ENCODE measurements around the gene ACOT12. TPM values are rescaled to one million over a fixed set of nuclear protein-coding genes. Genes with fewer than 3 reads are reported as not detected.

ACOT12 gene
- total and polyA plus RNA-seq, 2 of the 13 experiments (the other 11 are each of a cell fraction or from before 2014, with no cell fraction given) = not detected

- TF ChIP-seq, protein P1, sequence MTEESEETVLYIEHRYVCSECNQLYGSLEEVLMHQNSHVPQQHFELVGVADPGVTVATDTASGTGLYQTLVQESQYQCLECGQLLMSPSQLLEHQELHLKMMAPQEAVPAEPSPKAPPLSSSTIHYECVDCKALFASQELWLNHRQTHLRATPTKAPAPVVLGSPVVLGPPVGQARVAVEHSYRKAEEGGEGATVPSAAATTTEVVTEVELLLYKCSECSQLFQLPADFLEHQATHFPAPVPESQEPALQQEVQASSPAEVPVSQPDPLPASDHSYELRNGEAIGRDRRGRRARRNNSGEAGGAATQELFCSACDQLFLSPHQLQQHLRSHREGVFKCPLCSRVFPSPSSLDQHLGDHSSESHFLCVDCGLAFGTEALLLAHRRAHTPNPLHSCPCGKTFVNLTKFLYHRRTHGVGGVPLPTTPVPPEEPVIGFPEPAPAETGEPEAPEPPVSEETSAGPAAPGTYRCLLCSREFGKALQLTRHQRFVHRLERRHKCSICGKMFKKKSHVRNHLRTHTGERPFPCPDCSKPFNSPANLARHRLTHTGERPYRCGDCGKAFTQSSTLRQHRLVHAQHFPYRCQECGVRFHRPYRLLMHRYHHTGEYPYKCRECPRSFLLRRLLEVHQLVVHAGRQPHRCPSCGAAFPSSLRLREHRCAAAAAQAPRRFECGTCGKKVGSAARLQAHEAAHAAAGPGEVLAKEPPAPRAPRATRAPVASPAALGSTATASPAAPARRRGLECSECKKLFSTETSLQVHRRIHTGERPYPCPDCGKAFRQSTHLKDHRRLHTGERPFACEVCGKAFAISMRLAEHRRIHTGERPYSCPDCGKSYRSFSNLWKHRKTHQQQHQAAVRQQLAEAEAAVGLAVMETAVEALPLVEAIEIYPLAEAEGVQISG (CRISPR knock-in tag; IDR thresholded peaks at IDR 0.05) = no peak
- TF ChIP-seq CBX5 (CRISPR knock-in tag; IDR thresholded peaks at IDR 0.05; ENCODE audit: borderline replicate concordance) (no peak), SMARCC2 (IDR thresholded peaks at IDR 0.05) (no peak), WIZ (CRISPR knock-in tag; IDR thresholded peaks at IDR 0.05) (no peak), MEF2D (CRISPR knock-in tag; IDR thresholded peaks at IDR 0.05) (0 out of 2 replicates have a peak, but pooled peaks have one; percentile 57), TP53 (CRISPR knock-in tag; conservative IDR thresholded peaks at IDR 0.05) (no peak), CHD2 (IDR thresholded peaks at IDR 0.05; ENCODE audit: low read depth, low read length) (no peak), RFXANK (CRISPR knock-in tag; IDR thresholded peaks at IDR 0.05) (no peak), HNF4G (IDR thresholded peaks at IDR 0.05; ENCODE audit: borderline replicate concordance, low read depth, low read length) (0 out of 2 replicates have a peak, but pooled peaks have one; percentile 23), HNF4G (CRISPR knock-in tag; IDR thresholded peaks at IDR 0.05; ENCODE audit: borderline replicate concordance, low read depth) (no peak), ARNT (IDR thresholded peaks at IDR 0.05) (no peak), CEBPB (IDR thresholded peaks at IDR 0.05; ENCODE audit: borderline replicate concordance, low read depth, low read length) (no peak), MED1 (CRISPR knock-in tag; IDR thresholded peaks at IDR 0.05) (peak; percentile 62; the same call in 1 of the 2 replicates), ZFP36L1 (CRISPR knock-in tag; IDR thresholded peaks at IDR 0.05) (no peak), CREB1 (IDR thresholded peaks at IDR 0.05) (no peak), CREB1 (CRISPR knock-in tag; IDR thresholded peaks at IDR 0.05) (0 out of 2 replicates have a peak, but pooled peaks have one; percentile 9), FOXC1 (CRISPR knock-in tag; IDR thresholded peaks at IDR 0.05; ENCODE audit: borderline replicate concordance) (0 out of 2 replicates have a peak, but pooled peaks have one; percentile 0), FOXA3 (CRISPR knock-in tag; IDR thresholded peaks at IDR 0.05) (peak; percentile 57; the same call in 1 of the 2 replicates), FOXM1 (CRISPR knock-in tag; IDR thresholded peaks at IDR 0.05) (no peak), ZNF33B (CRISPR knock-in tag; IDR thresholded peaks at IDR 0.05) (no peak), SOX6 (IDR thresholded peaks at IDR 0.05) (no peak), SOX6 (CRISPR knock-in tag; IDR thresholded peaks at IDR 0.05) (0 out of 2 replicates have a peak, but pooled peaks have one; percentile 13)
- TF ChIP-seq, protein P2, sequence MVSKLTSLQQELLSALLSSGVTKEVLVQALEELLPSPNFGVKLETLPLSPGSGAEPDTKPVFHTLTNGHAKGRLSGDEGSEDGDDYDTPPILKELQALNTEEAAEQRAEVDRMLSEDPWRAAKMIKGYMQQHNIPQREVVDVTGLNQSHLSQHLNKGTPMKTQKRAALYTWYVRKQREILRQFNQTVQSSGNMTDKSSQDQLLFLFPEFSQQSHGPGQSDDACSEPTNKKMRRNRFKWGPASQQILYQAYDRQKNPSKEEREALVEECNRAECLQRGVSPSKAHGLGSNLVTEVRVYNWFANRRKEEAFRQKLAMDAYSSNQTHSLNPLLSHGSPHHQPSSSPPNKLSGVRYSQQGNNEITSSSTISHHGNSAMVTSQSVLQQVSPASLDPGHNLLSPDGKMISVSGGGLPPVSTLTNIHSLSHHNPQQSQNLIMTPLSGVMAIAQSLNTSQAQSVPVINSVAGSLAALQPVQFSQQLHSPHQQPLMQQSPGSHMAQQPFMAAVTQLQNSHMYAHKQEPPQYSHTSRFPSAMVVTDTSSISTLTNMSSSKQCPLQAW (CRISPR knock-in tag; IDR thresholded peaks at IDR 0.05) = peak; percentile 49; the same call in 1 of the 2 replicates
- TF ChIP-seq, protein P3, sequence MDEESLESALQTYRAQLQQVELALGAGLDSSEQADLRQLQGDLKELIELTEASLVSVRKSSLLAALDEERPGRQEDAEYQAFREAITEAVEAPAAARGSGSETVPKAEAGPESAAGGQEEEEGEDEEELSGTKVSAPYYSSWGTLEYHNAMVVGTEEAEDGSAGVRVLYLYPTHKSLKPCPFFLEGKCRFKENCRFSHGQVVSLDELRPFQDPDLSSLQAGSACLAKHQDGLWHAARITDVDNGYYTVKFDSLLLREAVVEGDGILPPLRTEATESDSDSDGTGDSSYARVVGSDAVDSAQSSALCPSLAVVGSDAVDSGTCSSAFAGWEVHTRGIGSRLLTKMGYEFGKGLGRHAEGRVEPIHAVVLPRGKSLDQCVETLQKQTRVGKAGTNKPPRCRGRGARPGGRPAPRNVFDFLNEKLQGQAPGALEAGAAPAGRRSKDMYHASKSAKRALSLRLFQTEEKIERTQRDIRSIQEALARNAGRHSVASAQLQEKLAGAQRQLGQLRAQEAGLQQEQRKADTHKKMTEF (CRISPR knock-in tag; IDR thresholded peaks at IDR 0.05) = no peak
- TF ChIP-seq, protein P4, sequence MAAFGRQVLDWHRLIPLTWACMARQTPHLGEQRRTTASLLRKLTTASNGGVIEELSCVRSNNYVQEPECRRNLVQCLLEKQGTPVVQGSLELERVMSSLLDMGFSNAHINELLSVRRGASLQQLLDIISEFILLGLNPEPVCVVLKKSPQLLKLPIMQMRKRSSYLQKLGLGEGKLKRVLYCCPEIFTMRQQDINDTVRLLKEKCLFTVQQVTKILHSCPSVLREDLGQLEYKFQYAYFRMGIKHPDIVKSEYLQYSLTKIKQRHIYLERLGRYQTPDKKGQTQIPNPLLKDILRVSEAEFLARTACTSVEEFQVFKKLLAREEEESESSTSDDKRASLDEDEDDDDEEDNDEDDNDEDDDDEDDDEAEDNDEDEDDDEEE (CRISPR knock-in tag; IDR thresholded peaks at IDR 0.05) = no peak
These were observed 30.7 kb downstream of the ACOT12 start (continued) for GRCh38 chr5:81363093-81363871.
